ENCODE data around the gene BMPER.

- TF ChIP-seq MAX (IDR thresholded peaks at IDR 0.05) (no peak), GTF2F1 (IDR thresholded peaks at IDR 0.05; ENCODE audit: borderline replicate concordance, low read depth, low read length) (no peak), EP300 (IDR thresholded peaks at IDR 0.05; ENCODE audit: borderline replicate concordance in 1 of 2, low read depth in 2 of 2, low read length in 2 of 2) (no peak), ATF3 (IDR thresholded peaks at IDR 0.05; ENCODE audit: insufficient read depth, low read depth, low read length) (no peak)
Observed at GRCh38 chr7:33876596-33877274, 28.6 kb upstream of the BMPER start.

All from H1 (cell line).